ENCODE data around the gene TBX21. TPM values are rescaled to one million over a fixed set of nuclear protein-coding genes. Genes with fewer than 3 reads are reported as not detected.
A peak's percentile ranks its signal among the peaks of the same experiment; 100 is the strongest.

Gene TBX21
- total RNA-seq, result under 1 TPM; 0.34 to 0.56 TPM
- long read RNA-seq, result 0 reads

- peak; percentile 80 for ATAC-seq
Measured at GRCh38 chr17:47733047-47733673, at the start of gene TBX21. Gene TBX21 (plus strand): TSS chr17:47733236. CDS start chr17:47733455, 219 bp downstream.

GRCh38 chr17:47684025-47684424 is 49.0 kb upstream of the TBX21 start:
- intact Hi-C loops (cut with DNase I, micrococcal nuclease), result no loop called here
- DNase-seq, result no peak
- no peak for ATAC-seq

More at GRCh38 chr17:47733047-47733673, at the start of gene TBX21:
- intact Hi-C loops (cut with DNase I, micrococcal nuclease), result no loop called here
- DNase-seq, result peak; percentile 64 to 85

- ATAC-seq (no peak), DNase-seq (no peak)
- intact Hi-C loops (cut with DNase I, micrococcal nuclease), result no loop called here
Measured at GRCh38 chr17:47684535-47685193, 48.4 kb upstream of the TBX21 start.

- DNase-seq (no peak), ATAC-seq (no peak)
- intact Hi-C loops (cut with DNase I, micrococcal nuclease), result no loop called here
Measured at GRCh38 chr17:47685556-47686275, 47.3 kb upstream of the TBX21 start.

GRCh38 chr17:47686276-47686635 is 46.8 kb upstream of the TBX21 start:
- intact Hi-C loops (cut with DNase I, micrococcal nuclease), result no loop called here
- no peak for DNase-seq
- no peak for ATAC-seq

GRCh38 chr17:47686664-47687327 is 46.2 kb upstream of the TBX21 start:
- intact Hi-C loops (cut with DNase I, micrococcal nuclease), result no loop called here
- DNase-seq, result no peak
- ATAC-seq, result peak; percentile 3

- DNase-seq (no peak), ATAC-seq (peak; percentile 22)
- intact Hi-C loops (cut with DNase I, micrococcal nuclease), result no loop called here
Measured at GRCh38 chr17:47687328-47687690, 45.7 kb upstream of the TBX21 start.

DNA sequence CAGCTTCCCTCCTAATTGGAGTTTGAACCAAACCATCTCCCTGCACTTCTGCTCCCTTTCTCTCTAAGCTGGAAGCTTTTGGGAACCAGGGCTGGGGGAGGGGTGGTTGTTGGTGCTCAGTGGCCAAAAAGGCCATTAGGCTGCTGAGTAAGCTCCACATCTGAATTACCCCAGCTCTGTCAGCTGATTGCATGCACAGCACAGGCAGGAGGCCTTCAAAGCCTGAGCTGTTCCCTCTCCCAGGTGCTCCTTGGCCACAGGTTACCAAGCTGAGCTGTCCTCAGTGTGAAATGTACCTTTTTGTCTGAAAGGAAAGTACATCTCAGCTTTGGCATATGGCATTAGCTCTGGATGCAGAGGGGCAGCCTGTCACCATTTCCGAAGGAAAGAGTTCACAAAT is 45.3 kb upstream of the TBX21 start:
- ATAC-seq (peak; percentile 21), DNase-seq (no peak)
- intact Hi-C loops (cut with DNase I, micrococcal nuclease), result no loop called here

GRCh38 chr17:47690121-47690520 is 42.9 kb upstream of the TBX21 start:
- intact Hi-C loops (cut with DNase I, micrococcal nuclease), result no loop called here
- DNase-seq, result no peak
- no peak for ATAC-seq

DNA sequence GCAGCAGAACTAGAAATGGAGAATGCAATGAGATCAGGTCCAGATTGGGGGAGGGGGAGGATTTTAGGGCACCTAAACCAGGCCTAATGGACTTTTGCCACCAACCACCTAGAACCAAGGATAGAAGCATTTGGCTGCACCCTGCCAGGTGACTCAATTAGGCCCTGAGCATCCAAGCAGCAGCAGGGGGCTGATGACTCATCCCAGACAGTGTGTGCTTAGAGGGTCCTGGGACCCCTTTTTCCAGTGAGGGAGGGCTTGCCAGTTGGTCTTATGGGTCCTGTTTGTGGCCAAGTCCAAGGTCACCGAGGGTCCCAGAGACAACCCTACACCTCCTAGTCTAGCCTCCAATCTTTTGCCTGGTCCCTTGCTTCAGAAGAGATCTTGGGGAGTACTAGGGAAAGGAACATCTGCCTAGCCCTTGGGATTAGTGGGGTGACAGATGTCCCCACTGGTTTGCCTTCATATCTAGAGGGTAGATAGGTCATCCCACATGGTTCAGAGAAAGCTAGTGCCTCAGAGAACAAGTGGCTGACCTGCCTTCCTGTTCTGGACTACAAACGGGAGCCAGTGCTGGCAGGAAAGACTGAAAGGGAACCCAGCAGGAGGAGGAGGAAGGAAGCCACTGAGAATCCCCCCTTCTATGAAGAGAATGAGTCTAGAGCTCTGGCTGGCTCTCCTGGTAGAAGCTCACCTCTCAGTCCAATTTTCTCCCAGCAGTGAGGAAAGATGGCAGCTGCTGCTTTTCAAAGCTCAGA is 40.7 kb upstream of the TBX21 start:
- intact Hi-C loops (cut with DNase I, micrococcal nuclease), result no loop called here
- ATAC-seq (no peak), DNase-seq (no peak)

DNA sequence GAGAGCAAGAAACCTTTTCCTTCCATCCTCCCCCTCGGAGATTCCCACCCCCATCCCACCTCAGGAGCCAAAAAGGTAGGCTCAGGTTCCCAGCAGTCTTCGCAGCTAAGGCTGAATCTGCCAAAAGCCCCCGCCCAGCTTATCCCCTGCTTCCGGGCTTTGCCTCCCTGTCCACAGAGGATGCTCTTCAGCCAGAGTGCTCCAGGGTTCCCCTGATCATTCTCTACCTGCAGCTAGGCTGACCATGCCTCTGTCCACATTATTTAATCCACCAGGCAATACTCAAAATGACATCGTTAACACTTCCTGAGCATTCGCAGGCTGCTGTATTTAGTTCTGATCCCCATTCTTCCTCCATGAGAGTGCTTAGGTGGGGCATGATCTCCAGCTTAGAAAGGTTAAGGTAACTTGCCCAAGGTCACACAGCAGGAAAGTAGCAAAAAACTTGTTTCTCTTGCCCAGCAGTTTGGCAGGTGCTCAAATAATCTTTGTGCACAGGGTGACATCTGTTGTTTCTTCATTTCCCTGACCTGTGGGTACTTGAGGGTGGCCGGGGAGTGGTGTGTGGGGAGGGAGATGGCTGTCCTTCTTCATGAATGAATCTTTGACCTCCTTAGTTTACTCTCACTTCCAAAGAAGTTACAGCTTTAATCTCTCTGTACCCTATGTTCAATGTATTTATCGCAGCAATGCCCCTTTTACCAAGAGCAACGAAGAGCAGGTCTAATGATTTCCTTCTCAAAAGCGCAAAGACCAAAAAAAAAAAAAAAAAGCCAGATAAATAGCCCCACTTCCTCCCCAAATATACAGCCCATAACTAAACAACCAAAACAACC is 39.9 kb upstream of the TBX21 start:
- DNase-seq (no peak), ATAC-seq (peak; percentile 28)
- intact Hi-C loops (cut with DNase I, micrococcal nuclease), result no loop called here

DNA sequence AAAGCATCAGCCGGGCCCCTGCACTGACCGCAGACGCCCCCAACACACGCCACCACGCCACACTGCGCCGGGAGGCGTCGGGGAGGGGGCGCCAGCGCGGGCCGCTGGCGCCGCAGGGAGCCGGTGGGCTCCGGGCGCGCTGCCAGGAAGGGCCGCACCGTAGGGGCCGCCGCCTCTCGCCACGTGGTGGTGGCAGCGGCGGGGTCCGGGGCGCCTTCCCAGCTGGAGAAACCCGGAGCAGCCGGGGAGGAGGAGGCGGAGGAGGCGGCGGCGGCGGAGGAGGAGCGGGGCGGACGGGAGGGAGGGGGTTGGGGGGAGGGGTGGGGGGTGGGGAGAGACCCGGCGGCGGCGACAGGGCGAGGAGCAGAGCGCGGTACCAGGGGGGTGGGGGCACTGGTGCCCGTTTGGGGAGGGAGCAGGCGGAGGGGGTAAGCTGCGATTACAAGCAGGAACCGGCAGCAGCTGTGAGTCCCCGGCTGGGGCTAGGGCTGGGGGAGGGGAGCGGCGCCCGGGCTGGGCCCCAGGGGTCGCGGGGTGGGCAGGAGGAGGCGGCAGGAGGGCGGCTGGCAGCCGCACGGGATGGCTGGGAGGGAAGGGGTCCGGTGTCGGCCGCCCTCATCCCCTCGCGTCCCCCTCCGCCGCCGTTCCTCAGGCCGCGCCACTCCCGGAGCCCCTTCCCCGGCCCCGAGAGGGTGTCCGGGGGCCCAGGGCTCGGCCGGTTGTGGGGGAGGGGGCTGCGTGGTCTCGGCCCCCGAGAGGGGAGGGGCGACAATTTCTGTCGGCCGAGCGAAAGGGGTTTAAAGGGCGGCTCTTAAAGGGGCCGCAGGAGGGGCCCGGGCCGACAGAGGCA is 39.1 kb upstream of the TBX21 start, which contains the start of gene TBKBP1:
Gene TBKBP1 (plus strand): TSS at position 431 of the 850 bp plus-strand sequence. CDS start 1,952 bp downstream, outside the sequence.
- peak; percentile 40 for ATAC-seq
- intact Hi-C loops (cut with DNase I, micrococcal nuclease), result no loop called here
- DNase-seq, result peak; percentile 48 to 60

DNA sequence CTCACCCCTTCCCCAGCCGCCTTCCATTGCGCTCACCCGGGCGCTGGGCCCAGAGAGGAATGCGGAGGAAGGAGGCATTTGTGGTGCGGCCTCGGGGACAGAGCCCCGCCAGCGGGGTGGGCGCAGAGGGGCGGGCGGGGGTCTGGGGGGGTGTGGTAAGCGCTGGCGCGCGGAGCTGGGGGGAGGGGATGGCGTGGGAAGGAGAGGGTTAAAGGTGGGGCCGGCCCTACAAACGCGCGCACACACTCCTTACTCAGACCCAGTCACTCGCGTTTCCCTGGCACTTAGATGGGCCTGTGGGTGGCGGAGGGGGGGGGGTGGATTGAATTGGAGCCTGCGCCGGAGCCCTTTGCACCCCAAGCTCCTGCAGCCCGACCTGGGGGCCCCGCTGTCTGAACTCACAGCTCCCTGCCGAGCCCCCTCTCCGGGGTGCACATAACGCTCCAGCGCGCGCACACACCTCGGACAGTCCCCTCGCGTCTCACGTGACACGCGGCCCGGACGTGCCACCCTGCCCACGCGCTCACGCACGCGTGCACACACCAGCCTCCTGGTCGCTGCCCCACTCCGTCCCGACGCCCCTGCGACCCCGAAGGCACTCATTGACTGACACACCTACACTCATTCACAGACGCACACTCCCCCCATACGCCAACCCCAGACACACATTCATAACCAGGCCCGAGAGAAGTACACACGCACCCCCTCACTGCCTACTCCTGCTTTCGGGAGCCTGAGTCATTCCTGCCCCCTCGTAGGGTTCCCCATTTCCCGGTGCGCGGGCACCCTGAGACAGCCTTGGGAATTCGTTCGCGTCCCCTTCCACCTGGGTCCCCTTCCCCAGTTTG is 38.2 kb upstream of the TBX21 start:
- peak; percentile 52 for ATAC-seq
- intact Hi-C loops (cut with DNase I, micrococcal nuclease), result no loop called here

DNA sequence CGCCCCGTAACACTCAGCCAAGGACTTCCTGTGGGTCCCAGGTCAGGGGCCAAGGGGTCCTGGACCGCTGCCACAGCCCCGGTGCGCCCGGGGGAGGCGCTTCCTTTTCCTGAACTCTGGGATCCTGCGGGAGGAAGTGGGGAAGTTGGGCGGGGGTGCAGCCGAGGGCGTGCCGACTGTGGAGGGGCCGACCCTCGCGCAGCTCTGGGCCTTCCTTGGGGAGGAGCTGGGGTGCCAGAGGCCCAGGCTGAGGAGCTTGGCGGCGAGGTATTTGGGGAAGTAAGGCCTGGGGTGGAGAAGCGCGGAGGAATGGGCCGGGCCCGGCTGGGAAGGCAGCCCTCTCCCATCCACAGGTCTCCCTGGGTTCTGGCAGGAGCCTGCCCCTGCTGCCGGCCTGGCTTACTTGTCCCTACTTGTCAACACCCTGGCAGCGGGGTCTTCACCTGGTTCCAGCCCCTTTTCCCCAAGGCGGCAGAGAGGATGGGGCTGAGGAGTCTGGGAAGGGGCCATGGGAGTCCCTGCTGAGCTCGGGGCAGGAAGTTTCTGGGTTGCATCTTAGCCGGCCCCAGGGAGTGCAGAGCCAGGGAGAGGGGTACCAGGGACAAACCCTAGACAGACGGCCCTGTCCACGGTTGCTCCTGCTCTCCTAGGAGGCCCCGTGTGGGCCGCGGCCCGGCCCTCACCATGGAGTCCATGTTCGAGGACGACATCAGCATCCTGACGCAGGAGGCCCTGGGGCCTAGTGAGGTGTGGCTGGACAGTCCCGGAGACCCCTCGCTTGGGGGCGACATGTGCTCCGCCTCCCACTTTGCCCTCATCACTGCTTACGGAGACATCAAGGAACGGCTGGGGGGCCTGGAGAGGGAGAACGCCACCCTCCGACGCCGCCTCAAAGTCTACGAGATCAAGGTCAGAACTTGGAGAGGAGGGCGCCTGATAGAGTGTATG is 37.3 kb upstream of the TBX21 start:
- intact Hi-C loops (cut with DNase I, micrococcal nuclease), result no loop called here
- peak; percentile 18 for ATAC-seq
- DNase-seq, result peak; percentile 48 to 55

More for the DNA sequence above, 38.2 kb upstream of the TBX21 start:
- peak; percentile 49 to 66 for DNase-seq

All from left colon (tissue), 2 donors.